NCI-H2029 treated with DMSO at 0.1 percent for 48 hours (cell line): ENCODE measurements around the gene PRR35.
"Not testable (repeated sequence)": the region's sequence is repeated elsewhere in the genome, so short reads cannot be mapped to it uniquely, and the experiment has no call there.

Source experiments
- DNase-seq: peaks from one replicate; lab custom pipeline; 2025; lab: John Stamatoyannopoulos, UW

PRR35 gene

DNA sequence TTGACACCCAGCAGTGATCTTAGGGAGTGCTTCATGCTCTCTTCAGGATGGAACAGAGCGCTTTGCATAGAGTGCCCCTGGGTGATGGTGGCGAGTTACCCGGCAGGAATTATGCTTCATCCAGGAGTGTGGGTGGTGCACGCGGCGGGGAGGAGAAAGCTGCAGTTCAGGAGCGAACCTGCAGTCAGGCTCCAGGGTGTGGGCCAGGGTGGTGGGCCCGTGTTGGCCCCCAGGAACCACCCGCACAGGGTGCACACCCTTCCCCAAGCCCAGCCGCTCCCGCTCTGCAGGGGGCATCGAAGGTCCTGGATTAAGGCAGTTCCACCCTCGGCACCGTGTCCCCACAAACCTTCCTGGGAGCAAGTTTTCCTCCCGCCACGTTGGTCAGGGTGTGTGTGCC, 33.6 kb downstream of the PRR35 start:
- no peak for DNase-seq

DNA sequence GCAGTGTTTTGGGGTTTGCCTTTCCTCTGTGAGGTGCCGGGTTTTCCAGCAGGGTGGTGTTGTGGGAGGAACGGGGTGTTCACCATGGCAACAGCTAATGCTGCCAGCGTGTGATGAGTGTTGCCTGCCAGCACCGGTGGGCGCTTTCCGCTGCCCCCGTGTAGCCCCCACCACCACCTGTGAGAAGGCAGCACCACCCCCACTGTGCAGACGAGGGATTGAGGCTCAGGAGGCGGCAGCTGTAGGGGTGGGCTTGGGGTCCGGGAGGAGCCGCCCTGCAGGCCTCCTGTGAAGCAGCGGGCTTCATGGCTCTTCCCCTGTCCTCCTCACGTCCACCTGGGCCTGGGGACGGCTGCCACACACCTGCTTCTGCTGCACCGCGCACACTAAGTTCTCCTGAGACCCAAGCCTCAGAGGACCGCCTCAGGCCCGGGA, 34.9 kb downstream of the PRR35 start:
- no peak for DNase-seq

GRCh38 chr16:595942-596735, 35.9 kb downstream of the PRR35 start:
- no peak for DNase-seq

- no peak for DNase-seq
Observed at GRCh38 chr16:596736-597060, 36.5 kb downstream of the PRR35 start.

- not testable (repeated sequence) for DNase-seq
Observed at GRCh38 chr16:597655-598054, 37.5 kb downstream of the PRR35 start.

DNA sequence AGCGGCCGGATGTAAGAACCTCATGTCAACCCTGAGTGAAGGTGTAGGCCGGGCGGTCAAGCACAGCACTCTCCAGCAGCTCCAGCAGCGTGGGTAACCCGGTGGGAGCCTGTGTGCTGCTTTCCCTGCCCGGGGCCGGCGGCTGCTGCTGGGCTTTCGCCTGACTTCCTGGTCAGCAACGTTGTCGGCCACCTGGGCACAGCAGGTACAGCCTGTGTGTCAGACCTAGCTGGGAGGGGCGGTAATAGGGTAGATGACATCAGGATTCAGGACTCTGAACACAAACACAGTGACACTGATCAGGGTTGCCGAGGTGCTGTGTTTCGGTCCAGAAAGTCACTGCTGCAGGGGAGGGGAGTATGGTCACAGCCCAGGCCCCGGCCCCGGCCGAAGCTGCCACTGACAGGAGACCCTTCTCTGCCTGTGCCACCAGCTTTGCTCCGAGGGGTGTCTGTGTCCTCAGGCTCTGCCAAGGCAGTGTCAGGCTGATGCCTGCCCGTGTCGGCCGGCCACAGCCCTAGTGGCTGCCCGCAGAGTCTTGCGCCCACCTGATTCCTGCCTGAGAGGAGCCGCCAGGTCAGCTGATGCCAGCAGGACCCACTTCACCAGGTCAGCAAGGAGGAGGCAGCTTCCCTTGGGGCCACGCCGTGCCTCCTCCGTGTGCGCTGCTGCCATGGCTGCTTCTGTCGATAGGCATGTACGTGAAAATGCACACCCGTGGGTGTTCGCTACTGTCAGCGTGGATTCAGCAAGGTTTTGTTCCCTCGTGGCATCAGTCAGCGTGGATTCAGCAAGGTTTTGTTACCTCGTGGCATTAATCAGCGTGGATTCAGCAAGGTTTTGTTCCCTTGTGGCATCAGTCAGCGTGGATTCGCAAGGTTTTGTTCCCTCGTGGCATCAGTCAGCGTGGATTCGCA, 38.9 kb downstream of the PRR35 start:
- no peak for DNase-seq

GRCh38 chr16:600781-601180, 40.6 kb downstream of the PRR35 start:
- no peak for DNase-seq

GRCh38 chr16:603933-604332, 43.7 kb downstream of the PRR35 start:
- no peak for DNase-seq

- no peak for DNase-seq
Observed at GRCh38 chr16:606656-607307, 46.6 kb downstream of the PRR35 start.

GRCh38 chr16:608019-608418, 47.8 kb downstream of the PRR35 start:
- DNase-seq, result no peak

- DNase-seq, result no peak
Observed at GRCh38 chr16:609316-609715, 49.1 kb downstream of the PRR35 start.

GRCh38 chr16:609984-610383, 49.8 kb downstream of the PRR35 start:
- no peak for DNase-seq

GRCh38 chr16:610513-611381, 50.6 kb downstream of the PRR35 start:
- no peak for DNase-seq

DNA sequence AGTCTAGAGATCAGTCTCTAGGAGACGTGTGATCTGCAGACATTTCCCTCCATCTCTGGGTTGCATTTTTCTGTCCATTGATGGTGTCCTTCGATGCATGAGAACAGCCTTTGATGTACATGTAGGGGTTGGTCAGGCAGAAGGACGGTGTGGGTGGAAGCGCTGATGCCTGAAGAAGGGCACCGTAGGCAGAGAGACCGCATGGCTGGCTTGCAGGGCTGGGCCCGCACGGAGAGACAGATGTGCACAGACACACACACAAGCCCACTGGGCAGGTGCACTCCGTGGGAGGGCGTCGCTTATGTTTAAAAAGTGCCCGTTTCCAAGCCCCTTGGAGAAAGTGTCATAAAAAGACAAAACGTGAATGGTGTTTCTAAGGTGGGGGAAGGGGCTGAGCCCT, 54.9 kb downstream of the PRR35 start:
- no peak for DNase-seq
